ENCODE data around the gene CDH19.

CDH19 gene, protein sequence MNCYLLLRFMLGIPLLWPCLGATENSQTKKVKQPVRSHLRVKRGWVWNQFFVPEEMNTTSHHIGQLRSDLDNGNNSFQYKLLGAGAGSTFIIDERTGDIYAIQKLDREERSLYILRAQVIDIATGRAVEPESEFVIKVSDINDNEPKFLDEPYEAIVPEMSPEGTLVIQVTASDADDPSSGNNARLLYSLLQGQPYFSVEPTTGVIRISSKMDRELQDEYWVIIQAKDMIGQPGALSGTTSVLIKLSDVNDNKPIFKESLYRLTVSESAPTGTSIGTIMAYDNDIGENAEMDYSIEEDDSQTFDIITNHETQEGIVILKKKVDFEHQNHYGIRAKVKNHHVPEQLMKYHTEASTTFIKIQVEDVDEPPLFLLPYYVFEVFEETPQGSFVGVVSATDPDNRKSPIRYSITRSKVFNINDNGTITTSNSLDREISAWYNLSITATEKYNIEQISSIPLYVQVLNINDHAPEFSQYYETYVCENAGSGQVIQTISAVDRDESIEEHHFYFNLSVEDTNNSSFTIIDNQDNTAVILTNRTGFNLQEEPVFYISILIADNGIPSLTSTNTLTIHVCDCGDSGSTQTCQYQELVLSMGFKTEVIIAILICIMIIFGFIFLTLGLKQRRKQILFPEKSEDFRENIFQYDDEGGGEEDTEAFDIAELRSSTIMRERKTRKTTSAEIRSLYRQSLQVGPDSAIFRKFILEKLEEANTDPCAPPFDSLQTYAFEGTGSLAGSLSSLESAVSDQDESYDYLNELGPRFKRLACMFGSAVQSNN

DNA sequence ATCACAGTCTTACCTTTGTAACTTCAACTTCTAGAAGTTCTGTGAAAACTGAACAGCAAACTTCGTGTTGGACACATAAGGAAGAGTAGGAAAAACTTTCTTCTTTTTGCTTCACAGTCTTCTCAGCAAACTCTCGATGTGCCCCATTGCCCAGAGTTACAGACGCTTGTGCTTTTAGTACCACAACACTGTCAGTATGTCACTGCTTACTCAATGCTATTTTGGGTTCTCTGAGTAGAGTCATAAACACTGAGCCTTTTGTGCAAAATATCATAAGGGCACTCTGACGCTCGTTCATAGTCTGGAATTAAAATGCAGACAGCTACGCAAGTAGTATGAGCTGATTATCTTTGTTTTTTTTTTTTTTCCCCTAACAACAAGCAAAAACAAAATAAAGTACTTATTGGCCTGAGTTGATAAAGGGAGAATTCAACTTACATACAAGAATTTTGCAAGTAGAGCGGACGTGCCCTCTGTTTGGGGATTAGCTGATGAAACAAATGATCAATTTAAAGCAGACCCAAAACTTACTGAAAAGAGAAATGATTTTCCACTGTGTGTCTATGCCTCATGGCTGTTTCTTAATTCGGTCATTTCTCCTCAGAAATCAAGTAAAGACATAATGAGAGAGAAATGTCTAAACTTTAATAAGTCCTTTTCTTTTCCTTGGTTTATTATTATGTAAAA, at the start of gene CDH19:
TSS of gene CDH19 (minus strand) at position 150 of the 687 bp plus-strand sequence. CDS start 31,886 bp downstream, outside the sequence.
- Histone ChIP-seq H3K4me1 (no peaks in the 10 kb centered on the region), H3K36me3 (no peaks in the 10 kb centered on the region), H3K4me3 (no peak within 1 kb of the TSS), H3K27me3 (no peaks in the 10 kb centered on the region), H3K27ac (no peak within 1 kb of the TSS), H3K9ac (no peak within 1 kb of the TSS), H4K20me1 (no peaks in the 10 kb centered on the region), H3K9me3 (no peaks in the 10 kb centered on the region), H3K4me2 (no peak within 1 kb of the TSS)
- no peak for TF ChIP-seq Cebpa-rat (IDR thresholded peaks at IDR 0.05)

GRCh38 chr18:66647671-66648070, 43.8 kb upstream of the CDH19 start:
- Histone ChIP-seq H3K9me3 (no peaks in the 10 kb centered on the region), H3K4me3 (no peak overlapping the region), H3K4me1 (no peaks in the 10 kb centered on the region), H3K9ac (no peak overlapping the region), H3K27ac (no peak overlapping the region), H3K36me3 (no peaks in the 10 kb centered on the region), H3K27me3 (no peaks in the 10 kb centered on the region), H4K20me1 (no peaks in the 10 kb centered on the region), H3K4me2 (no peak overlapping the region)
- TF ChIP-seq Cebpa-rat (IDR thresholded peaks at IDR 0.05) = no peak

DNA sequence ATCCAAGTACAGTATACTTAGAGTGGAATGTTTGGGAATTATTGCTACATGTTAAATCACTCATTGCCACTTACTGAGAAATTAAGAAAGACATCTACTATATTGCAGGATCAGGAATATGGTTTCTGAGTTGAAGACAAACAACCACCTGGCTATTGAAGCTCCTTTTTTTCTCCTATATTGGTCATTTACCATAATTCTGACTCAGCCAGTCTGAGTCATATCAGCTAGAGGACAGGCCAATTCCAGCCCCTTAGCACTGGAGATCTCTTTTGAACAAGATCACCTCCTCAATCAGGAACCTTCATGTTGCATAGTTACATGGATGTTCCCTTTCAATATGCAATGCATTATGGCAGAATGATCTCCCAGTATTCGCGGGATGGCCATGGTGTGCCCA, 42.7 kb upstream of the CDH19 start:
- no peaks in the 10 kb centered on the region for H3K27me3 ChIP-seq
- TF ChIP-seq Cebpa-rat (IDR thresholded peaks at IDR 0.05) = no peak
- H3K9ac ChIP-seq = no peak overlapping the region
- no peaks in the 10 kb centered on the region for H3K36me3 ChIP-seq
- no peaks in the 10 kb centered on the region for H4K20me1 ChIP-seq
- H3K4me3 ChIP-seq = no peak overlapping the region
- H3K4me1 ChIP-seq = no peaks in the 10 kb centered on the region
- H3K27ac ChIP-seq = no peak overlapping the region
- no peak overlapping the region for H3K4me2 ChIP-seq
- no peaks in the 10 kb centered on the region for H3K9me3 ChIP-seq

DNA sequence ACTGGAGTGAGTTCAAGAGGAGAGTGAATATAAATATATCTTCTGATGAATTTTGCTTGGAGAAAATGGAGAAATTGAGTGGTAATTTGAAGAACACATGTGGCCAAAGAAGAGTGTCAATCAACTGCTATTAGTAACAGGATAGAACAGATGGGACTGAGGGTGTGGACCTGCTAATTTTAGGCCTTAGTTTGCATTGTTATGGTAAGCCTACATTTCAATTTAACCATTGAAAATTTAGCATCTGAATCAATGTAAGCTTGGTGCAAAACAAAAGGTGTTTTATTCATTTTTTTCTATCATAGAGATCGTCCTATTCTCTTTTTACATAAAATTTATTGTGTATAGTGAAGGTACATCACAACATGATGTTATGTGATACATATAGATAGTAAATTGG, 42.1 kb upstream of the CDH19 start:
- Histone ChIP-seq H3K9me3 (no peaks in the 10 kb centered on the region), H3K4me3 (no peak overlapping the region), H4K20me1 (no peaks in the 10 kb centered on the region), H3K36me3 (no peaks in the 10 kb centered on the region), H3K9ac (no peak overlapping the region), H3K4me2 (no peak overlapping the region), H3K27ac (no peak overlapping the region), H3K27me3 (no peaks in the 10 kb centered on the region), H3K4me1 (no peaks in the 10 kb centered on the region)
- no peak for TF ChIP-seq Cebpa-rat (IDR thresholded peaks at IDR 0.05)

DNA sequence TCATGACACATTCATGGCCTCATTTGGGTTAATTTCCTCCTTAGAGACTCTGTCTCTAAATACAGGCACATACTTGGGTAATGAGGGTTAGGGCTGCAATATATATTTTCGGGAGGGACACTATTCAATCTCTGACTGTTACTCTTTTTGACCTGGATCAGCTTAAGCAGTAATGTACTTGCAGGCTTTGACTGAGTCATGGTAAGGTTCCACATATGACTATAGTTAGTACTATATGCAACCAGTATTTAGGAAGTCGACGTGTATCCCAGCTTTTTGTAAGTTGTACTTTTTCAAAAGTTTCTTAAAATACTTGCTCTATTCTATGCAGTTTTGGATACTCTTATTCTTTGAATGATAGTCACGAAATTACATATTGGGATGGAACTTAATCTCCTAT, 37.2 kb upstream of the CDH19 start:
- Histone ChIP-seq H3K4me3 (no peak overlapping the region), H3K4me1 (no peaks in the 10 kb centered on the region), H3K36me3 (no peaks in the 10 kb centered on the region), H3K9ac (no peak overlapping the region), H3K27ac (no peak overlapping the region), H4K20me1 (no peaks in the 10 kb centered on the region), H3K27me3 (no peaks in the 10 kb centered on the region), H3K4me2 (no peak overlapping the region), H3K9me3 (no peaks in the 10 kb centered on the region)
- no peak for TF ChIP-seq Cebpa-rat (IDR thresholded peaks at IDR 0.05)

- Histone ChIP-seq H3K4me3 (no peak overlapping the region), H3K4me2 (no peak overlapping the region), H3K36me3 (no peaks in the 10 kb centered on the region), H3K4me1 (no peaks in the 10 kb centered on the region), H3K9me3 (no peaks in the 10 kb centered on the region), H4K20me1 (no peaks in the 10 kb centered on the region), H3K27ac (no peak overlapping the region), H3K27me3 (no peaks in the 10 kb centered on the region), H3K9ac (no peak overlapping the region)
- TF ChIP-seq Cebpa-rat (IDR thresholded peaks at IDR 0.05) = no peak
Measured at GRCh38 chr18:66640431-66640830, 36.5 kb upstream of the CDH19 start.

DNA sequence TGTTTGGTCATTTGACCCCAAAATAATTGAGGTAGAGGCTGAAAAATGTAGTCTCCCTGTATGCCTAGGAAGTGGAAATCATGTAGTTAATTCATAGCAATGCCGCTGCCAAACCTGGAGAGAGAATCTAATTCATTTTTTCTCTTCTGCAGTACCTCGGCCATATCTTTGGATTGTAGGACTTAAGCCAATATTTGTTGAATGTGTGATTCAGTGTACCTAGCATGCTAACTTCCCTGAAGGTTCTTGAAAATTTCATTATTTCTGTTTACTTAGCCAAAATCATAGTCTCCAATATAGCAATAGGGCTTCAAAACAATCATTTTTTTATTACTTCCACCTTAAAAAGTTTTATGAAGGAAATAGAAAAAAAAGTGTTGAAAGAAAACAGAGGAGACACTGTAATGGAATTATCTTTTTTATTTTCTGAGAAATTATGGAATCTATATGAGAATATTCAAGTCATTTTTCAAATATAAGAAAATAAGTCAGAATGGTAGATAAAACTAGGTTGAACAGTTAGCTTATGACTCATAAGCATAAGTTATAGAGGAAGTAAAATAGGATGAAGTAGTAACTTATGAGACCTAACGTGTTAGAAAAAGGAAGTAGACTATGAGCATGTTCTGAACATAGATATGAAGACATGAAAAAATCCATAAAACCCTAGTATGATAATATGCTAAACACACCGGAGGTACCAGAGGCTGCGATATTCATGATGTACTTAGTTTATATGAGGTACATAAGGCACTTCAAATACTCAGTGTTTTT, 35.2 kb upstream of the CDH19 start:
- no peaks in the 10 kb centered on the region for H3K9me3 ChIP-seq
- H3K4me3 ChIP-seq = no peak overlapping the region
- H3K27me3 ChIP-seq = no peaks in the 10 kb centered on the region
- no peaks in the 10 kb centered on the region for H3K36me3 ChIP-seq
- H3K4me2 ChIP-seq = no peak overlapping the region
- H3K9ac ChIP-seq = no peak overlapping the region
- H4K20me1 ChIP-seq = no peaks in the 10 kb centered on the region
- no peak overlapping the region for H3K27ac ChIP-seq
- no peaks in the 10 kb centered on the region for H3K4me1 ChIP-seq
- TF ChIP-seq Cebpa-rat (IDR thresholded peaks at IDR 0.05) = no peak

DNA sequence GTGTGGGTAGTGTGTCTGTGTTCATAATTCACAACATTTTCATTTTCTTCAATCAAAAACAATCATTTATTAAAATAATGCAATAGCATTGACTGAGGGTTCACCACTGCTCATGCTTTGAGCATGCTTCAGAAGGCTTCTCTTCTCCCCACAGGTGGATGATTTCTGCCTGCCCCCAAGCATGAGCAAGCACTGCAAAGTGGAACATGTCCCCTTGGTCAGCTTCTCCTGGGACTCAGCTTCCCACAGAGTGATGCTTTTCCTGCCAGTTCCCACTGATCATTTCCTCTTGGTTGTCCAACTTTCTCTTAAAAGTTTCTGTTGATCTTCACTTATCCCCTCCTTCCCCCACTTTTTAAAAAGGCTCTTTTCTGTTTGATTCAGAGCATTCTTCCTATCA, 31.5 kb upstream of the CDH19 start:
- Histone ChIP-seq H3K4me3 (no peak overlapping the region), H3K4me2 (no peak overlapping the region), H3K9me3 (no peaks in the 10 kb centered on the region)

DNA sequence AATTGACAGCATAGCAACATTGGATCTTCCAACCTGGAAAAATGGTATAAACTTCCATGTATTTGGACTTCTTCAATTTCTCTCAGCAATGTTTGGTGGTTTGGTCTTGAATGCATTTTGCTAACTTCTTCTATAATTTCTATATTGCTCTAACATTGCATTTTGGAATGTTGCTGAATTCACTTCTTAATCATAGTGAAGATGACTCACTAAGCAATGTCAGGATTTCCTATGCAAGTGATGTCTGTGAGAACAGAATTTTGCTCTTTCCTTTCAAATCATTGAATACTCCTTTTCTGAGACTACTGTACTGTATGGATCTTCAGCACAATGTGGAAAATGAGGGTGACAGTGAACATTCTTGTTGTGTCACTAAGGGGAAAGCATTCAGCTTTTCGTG, 28.9 kb upstream of the CDH19 start:
- Histone ChIP-seq H3K4me2 (no peak overlapping the region), H3K9me3 (no peaks in the 10 kb centered on the region), H3K4me3 (no peak overlapping the region), H3K4me1 (no peaks in the 10 kb centered on the region), H3K27ac (no peak overlapping the region), H4K20me1 (no peaks in the 10 kb centered on the region), H3K9ac (no peak overlapping the region), H3K36me3 (no peaks in the 10 kb centered on the region), H3K27me3 (no peaks in the 10 kb centered on the region)
- no peak for TF ChIP-seq Cebpa-rat (IDR thresholded peaks at IDR 0.05)

More for the DNA sequence above, 31.5 kb upstream of the CDH19 start:
- H3K27ac ChIP-seq = no peak overlapping the region
- no peaks in the 10 kb centered on the region for H3K36me3 ChIP-seq
- H4K20me1 ChIP-seq = no peaks in the 10 kb centered on the region
- H3K4me1 ChIP-seq = no peaks in the 10 kb centered on the region
- H3K9ac ChIP-seq = no peak overlapping the region
- no peak for TF ChIP-seq Cebpa-rat (IDR thresholded peaks at IDR 0.05)
- no peaks in the 10 kb centered on the region for H3K27me3 ChIP-seq

Measured in BLaER1 (cell line).